GM12891 (cell line): ENCODE results near the gene AFAP1L1.

Experiments used
- POLR2A ChIP-seq: IDR thresholded peaks from 2 replicates; pipeline ENCODE4 v1.6.1; 2011; ENCODE audit warnings: low read depth, low read length, control low read depth
- POLR2AphosphoS5 ChIP-seq: IDR thresholded peaks from 2 replicates; pipeline ENCODE4 v1.6.1; 2011; ENCODE audit warnings: low read depth, low read length, control low read depth
- SPI1 ChIP-seq: IDR thresholded peaks from 2 replicates; pipeline ENCODE4 v1.6.1; 2011; ENCODE audit warnings: low read depth, low read length, control low read depth

DNA sequence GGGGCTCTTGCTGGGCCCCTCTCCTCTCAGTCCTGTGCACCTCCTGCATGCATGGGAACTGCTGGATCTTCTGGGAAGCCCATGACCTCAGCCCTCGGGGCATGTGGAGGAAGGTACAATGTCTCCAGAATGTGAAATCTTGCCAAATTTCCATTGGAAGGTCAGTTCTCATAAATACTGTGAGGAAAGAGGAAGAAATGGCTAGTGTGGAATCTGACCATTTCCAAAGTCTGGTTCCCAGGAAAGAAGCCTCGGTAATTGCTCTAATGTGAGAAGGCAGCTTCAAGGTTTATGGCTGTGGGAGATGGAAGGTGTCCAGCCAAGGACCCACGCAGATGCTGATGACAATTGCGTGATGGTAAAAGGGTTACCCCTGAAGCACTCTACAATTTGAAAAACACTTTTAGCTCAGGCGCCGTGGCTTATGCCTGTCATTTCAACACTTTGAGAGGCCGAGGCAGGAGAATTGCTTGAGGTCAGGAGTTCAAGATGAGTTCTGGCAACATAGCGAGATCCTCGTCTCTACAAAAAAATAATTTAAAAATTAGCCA lies 115.5 kb downstream of the AFAP1L1 start:
- no peak for TF ChIP-seq POLR2A
- TF ChIP-seq POLR2AphosphoS5, result no peak
- TF ChIP-seq SPI1, result no peak
